Measurements from ENCODE around the gene PGC.

Gene PGC

DNA sequence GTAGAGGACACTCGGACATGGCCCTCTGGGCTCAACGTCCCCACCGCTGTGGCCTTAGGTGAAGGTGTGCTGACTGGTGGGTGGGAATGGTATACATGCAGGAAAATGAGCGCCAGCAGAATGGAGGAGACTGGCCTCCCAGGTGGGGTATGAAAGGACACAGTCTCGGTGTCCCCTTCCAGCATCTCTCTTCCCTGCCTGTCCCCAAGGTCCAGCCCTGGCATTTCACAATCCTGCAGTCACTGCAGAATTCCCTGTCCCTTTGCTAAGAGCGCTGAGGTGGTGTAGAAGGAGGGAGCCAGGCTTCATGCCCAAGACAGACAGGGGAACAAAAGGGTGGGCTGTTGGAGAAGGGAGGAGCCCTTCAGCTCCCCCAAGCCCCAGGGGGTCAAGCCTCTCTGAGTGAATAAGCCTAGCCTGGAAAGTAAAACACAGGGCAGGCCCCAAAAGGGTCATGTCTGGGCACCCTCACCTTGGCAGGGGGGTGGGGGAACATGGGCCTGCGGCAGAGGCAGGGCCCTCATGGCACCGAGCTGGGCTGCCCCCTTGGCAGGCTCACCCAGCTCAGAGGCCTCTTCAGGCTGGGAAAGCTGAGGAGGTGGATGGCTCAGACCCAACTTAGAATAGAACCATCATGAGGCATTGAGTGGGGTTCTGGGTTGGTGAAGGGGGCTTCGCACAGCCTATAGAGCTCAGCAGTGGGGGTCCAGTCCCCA lies 35.7 kb downstream of the PGC start:
- DNase-seq: no peak

GRCh38 chr6:41709375-41709774 lies 37.8 kb downstream of the PGC start:
- no peak for DNase-seq

DNA sequence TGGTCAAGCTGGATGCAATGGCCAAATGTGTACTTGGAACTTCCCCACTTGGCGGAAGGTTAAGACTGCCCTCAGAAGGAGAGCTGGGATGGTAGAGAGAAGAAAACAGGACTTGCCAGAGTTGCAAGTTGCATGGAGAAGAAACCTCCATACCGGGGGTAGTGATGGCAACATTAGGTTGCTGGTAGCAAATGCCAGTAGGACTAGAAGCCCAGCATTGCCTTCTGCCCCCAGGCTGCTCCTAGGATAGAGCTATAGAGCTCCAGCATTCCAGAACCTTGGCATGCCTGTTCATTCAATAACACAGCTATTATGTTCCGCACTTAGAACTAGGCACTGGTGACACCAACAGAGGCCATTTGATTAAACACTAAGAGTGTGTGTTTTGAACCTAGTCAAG lies 38.3 kb downstream of the PGC start:
- no peak for DNase-seq

GRCh38 chr6:41707565-41708200 lies 39.5 kb downstream of the PGC start:
- peak; percentile 74 for DNase-seq

- DNase-seq: peak; percentile 70
Observed at GRCh38 chr6:41706876-41707564, 40.2 kb downstream of the PGC start.

DNA sequence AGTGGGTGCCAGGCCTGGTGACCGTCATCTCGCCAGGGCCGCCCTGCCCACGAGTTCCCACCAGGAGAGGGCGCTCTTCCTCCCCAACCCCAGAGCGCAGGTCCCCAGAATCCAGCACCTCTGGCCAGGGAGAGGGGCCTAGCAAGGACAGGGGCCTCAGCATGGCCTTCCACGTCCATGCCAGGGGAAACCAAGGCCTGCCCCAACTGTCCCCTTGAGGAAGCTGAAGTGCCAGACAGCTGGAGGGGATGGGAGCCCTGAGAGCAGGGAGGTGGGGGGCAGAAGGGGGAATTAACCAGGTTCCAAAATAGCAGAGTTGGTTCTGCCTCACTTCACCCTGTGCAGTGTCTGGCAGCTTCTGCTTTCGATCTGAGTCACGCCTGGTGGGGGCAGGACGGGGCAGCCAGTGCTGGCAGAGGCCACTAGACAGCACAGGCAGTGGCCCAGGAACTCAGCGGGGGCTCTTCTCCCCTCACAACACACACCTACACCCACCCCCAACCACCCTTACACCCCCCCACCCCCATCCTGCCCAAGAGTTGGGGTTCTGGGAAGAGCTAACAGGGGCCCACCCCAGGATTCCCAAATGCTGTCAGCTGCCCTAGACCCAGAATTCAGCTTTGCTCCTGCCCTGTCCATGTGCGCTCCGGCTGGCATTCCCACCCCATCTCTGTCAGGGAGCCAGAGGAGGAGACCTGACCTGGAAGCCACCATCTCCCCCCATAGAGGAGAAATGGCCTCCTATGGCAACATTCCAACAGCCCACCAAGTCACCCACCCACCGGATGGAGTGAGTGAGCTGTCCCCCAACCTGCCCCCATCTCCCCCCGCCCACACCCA lies 41.0 kb downstream of the PGC start:
- peak; percentile 94 for DNase-seq

DNA sequence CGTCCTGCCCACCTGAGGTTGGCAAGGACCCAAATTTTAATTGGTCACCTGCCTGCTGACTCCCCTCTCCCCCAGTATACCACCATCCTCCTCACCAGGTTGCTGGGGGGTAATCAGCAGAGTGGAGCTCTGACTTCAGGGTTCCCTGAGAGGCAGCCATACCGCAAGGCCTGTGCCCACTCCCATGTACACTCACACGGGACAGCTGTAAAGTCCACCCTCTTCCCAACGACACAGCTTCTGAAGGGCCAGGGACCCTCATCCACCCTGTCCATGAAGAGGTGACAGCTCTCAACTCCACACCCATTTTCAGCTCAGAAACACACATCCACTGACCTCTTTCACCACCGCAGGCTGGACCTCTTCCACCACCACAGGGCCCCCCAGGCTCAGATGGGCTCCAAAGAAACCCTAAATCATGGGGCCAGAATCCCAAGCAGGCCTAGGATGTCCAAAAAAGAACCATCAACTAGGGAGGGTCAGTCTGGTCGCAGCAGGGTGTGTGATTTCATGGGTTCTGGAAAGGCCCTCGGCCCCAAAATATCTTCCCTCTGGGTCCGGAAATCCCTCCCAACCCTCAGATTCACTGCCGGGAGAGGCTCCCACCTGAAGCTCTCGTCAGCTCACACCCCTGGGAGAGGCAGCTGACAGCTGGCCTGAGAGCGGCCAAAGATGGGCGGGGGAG lies 41.7 kb downstream of the PGC start:
- no peak for DNase-seq

DNA sequence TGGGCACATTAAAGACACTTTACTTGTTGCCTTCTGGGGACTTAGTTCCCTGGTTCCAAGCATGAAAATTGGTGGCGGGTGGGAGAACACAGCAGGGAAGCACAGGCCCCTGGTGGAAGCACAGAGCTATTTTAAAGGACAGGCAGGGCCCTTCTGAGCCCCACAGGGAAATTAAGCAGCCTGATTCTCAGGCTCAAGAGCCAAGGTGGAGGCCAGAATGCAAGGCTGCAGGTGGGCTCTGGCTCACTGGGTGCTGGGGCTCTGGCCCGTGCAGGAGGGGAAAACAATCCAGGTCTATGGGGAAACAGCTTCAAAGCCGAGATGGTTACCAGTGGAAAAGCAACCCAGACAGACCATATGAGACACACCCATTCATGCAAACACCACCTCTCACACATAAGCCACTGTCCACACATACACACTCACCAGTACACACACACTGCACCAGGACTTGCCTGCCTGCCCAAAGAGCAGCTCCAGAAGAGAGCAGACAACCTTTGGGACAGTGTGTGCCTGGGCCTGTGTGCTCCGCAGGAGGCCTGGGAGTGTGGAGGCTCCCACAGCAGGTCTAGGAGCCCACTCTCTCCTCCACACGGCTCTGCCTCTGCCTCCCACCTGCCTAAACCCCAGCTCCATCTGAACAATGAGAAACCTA lies 42.4 kb downstream of the PGC start:
- DNase-seq: no peak

GRCh38 chr6:41704028-41704427 lies 43.2 kb downstream of the PGC start:
- no peak for DNase-seq

- DNase-seq: no peak
Observed at GRCh38 chr6:41702771-41703494, 44.3 kb downstream of the PGC start.

- no peak for DNase-seq
Observed at GRCh38 chr6:41702089-41702745, 45.0 kb downstream of the PGC start.

DNA sequence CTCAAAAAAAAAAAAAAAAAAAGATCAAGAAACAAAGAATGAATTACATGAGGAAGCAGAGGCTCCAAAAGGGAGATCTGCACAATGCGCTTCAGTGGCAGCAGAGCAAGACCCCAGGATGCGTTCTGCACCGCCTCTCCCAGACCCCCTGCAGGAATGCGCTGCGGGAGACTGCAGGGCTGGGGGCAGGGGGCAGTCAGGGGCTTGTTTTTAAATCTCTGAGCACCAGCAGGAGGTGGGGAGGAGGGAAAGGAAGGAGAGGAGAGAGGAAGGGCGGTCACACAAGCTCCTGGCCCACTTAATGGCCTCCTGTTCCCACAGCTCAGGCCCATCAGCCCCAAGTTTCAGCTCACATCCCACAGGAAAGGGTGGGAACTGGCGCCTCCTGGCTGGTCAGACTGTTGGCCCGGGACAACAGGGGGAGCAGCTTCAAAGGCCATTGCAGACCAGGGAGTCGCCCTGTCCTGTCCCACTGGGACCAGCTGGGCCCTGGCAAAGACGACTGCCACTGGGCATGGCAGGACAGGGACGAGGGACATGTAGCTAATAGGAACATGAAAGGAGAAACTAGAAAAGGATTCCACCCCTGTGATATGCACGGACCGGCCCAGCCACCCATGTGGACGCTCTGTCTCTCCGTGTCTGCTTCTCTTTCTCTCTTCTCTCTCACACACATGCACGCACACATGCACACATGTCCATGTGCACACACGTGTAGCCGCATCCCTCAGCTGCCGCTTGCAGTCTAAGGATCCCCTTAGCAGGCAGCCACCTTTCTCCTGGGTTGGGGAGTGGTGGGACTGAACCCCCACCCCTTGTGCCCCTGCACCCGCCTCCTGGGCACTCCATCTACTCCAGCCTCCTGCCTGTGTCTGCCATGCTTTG lies 46.5 kb downstream of the PGC start:
- no peak for DNase-seq

GRCh38 chr6:41699063-41699462 lies 48.1 kb downstream of the PGC start:
- no peak for DNase-seq

GRCh38 chr6:41697861-41698781 lies 49.1 kb downstream of the PGC start:
- no peak for DNase-seq

- peak; percentile 6 for DNase-seq
Observed at GRCh38 chr6:41696788-41697187, 50.4 kb downstream of the PGC start.

- no peak for DNase-seq
Observed at GRCh38 chr6:41695825-41696224, 51.4 kb downstream of the PGC start.

- DNase-seq: no peak
Observed at GRCh38 chr6:41694815-41695526, 52.2 kb downstream of the PGC start.
